Mesenchymal stem cell (in vitro differentiated cells and primary cell): ENCODE measurements around the gene ZNF547.
A peak's percentile ranks its signal among the peaks of the same experiment; 100 is the strongest.

Source experiments
- DNase-seq: peaks from one replicate; pipeline ENCODE4 v3.0.0-alpha.2; 2013
- H2AFZ ChIP-seq: one replicate; pipeline ENCODE4 v1.6.1; 2013; ENCODE audit warnings: low read depth, mild to moderate bottlenecking, control low read depth, inconsistent platforms, low read length, moderate library complexity
- H2AK5ac ChIP-seq: 2 replicates; pipeline ENCODE4 v1.6.1; 2013; ENCODE audit warnings: low read length, moderate library complexity, mild to moderate bottlenecking, inconsistent platforms; ENCODE audit not compliant: severe bottlenecking
- H2BK120ac ChIP-seq: one replicate; pipeline ENCODE4 v1.6.1; 2013; ENCODE audit warnings: low read depth, mild to moderate bottlenecking, inconsistent platforms, low read length, moderate library complexity
- H2BK12ac ChIP-seq, 2 experiments: one replicate each; pipeline ENCODE4 v1.6.1; 2013; ENCODE audit warnings: inconsistent platforms in 2 of 2, low read length in 2 of 2, mild to moderate bottlenecking in 2 of 2, moderate library complexity in 2 of 2, control low read depth in 1 of 2
- H2BK15ac ChIP-seq: one replicate; pipeline ENCODE4 v1.6.1; 2013; ENCODE audit warnings: mild to moderate bottlenecking, low read depth, inconsistent platforms; ENCODE audit not compliant: poor library complexity, severe bottlenecking
- H2BK5ac ChIP-seq: 2 replicates; pipeline ENCODE4 v1.6.1; 2013; ENCODE audit warnings: low read depth, mild to moderate bottlenecking, low read length, control low read depth, inconsistent platforms; ENCODE audit not compliant: poor library complexity, severe bottlenecking
- H3K14ac ChIP-seq, 2 experiments: one replicate each; pipeline ENCODE4 v1.6.1; 2013; ENCODE audit warnings: inconsistent platforms in 2 of 2, low read length in 2 of 2, control low read depth in 1 of 2, mild to moderate bottlenecking in 1 of 2, moderate library complexity in 1 of 2
- H3K18ac ChIP-seq, 2 experiments: one replicate each; pipeline ENCODE4 v1.6.1; 2013; ENCODE audit warnings: inconsistent platforms in 2 of 2, low read length in 2 of 2, control low read depth in 1 of 2, low read depth in 1 of 2, mild to moderate bottlenecking in 1 of 2
- H3K23ac ChIP-seq, 2 experiments: one replicate each; pipeline ENCODE4 v1.6.1; 2013; ENCODE audit warnings: inconsistent platforms in 2 of 2, low read length in 2 of 2, mild to moderate bottlenecking in 2 of 2, moderate library complexity in 2 of 2, control low read depth in 1 of 2
- H3K27ac ChIP-seq: 2 replicates; pipeline ENCODE4 v1.5.1; 2013; ENCODE audit warnings: mild to moderate bottlenecking, moderate library complexity, low read length, control low read depth, inconsistent platforms; ENCODE audit not compliant: poor library complexity, severe bottlenecking
- H3K27me3 ChIP-seq, 2 experiments: 2 replicates each; pipeline versions ENCODE4 v1.6.1 to v1.7.0; 2013; ENCODE audit warnings: low read length in 2 of 2, mild to moderate bottlenecking in 2 of 2, moderate library complexity in 2 of 2, control low read depth in 1 of 2, inconsistent platforms in 1 of 2; ENCODE audit not compliant: control insufficient read depth in 1 of 2, insufficient read depth in 1 of 2
- H3K36me3 ChIP-seq, 2 experiments: 2 replicates each; pipeline versions ENCODE4 v1.6.1 to v1.7.0; 2013; ENCODE audit warnings: low read length in 2 of 2, control low read depth in 1 of 2, inconsistent platforms in 1 of 2, low read depth in 1 of 2, mild to moderate bottlenecking in 1 of 2; ENCODE audit not compliant: insufficient read depth in 2 of 2, control insufficient read depth in 1 of 2
- H3K4ac ChIP-seq, 2 experiments: one replicate each; pipeline ENCODE4 v1.6.1; 2013; ENCODE audit warnings: inconsistent platforms in 2 of 2, low read length in 2 of 2, mild to moderate bottlenecking in 2 of 2, moderate library complexity in 2 of 2, control low read depth in 1 of 2, low read depth in 1 of 2
- H3K4me1 ChIP-seq: 2 replicates; pipeline ENCODE4 v1.6.1; 2013; ENCODE audit warnings: low read depth, low read length, control low read depth; ENCODE audit not compliant: control insufficient read depth, insufficient read depth
- H3K4me2 ChIP-seq: 2 replicates; pipeline ENCODE4 v1.6.1; 2013; ENCODE audit warnings: low read length, mild to moderate bottlenecking, inconsistent platforms; ENCODE audit not compliant: poor library complexity, severe bottlenecking
- H3K4me3 ChIP-seq, 2 experiments: 2 replicates each; pipeline versions ENCODE4 v1.5.1 to v1.7.0; 2013; ENCODE audit warnings: low read length in 2 of 2, mild to moderate bottlenecking in 2 of 2, control low read depth in 1 of 2, low read depth in 1 of 2; ENCODE audit not compliant: insufficient read depth in 1 of 2
- H3K79me1 ChIP-seq: replicated peaks from 2 replicates; pipeline ENCODE4 v1.6.1; 2013; ENCODE audit warnings: mild to moderate bottlenecking, control low read depth, low read length, inconsistent platforms; ENCODE audit not compliant: poor library complexity, severe bottlenecking
- H3K9ac ChIP-seq: 2 replicates; pipeline ENCODE4 v1.7.0; 2013; ENCODE audit warnings: mild to moderate bottlenecking, low read length, moderate library complexity
- H3K9me3 ChIP-seq: 2 replicates; pipeline ENCODE4 v1.7.0; 2013; ENCODE audit warnings: mild to moderate bottlenecking, low read length; ENCODE audit not compliant: control insufficient read depth
- H4K8ac ChIP-seq: one replicate; pipeline ENCODE4 v1.6.1; 2013; ENCODE audit warnings: inconsistent platforms, mild to moderate bottlenecking, low read length, moderate library complexity
- H4K91ac ChIP-seq: one replicate; pipeline ENCODE4 v1.6.1; 2013; ENCODE audit warnings: mild to moderate bottlenecking, low read length, inconsistent platforms
- WGBS: methylation state at CpG from one replicate; pipeline ENCODE4 v1.1.7; 2013; ENCODE audit warnings: mixed read lengths; 5-methylcytosine and 5-hydroxymethylcytosine counted together

The ZNF547 gene

DNA sequence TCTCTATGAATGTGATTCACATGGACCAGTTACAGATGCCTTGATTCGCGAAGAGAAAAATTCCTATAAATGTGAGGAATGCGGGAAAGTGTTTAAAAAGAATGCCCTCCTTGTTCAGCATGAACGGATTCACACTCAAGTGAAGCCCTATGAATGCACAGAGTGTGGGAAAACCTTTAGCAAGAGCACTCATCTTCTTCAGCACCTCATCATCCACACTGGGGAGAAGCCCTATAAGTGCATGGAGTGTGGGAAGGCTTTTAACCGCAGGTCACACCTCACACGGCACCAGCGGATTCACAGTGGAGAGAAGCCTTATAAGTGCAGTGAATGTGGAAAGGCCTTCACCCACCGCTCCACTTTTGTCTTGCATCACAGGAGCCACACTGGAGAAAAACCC lies 35.4 kb upstream of the ZNF547 start:
- Histone ChIP-seq H3K14ac (no peak overlapping the region), H2BK120ac (no peak overlapping the region), H3K79me1 (peaks cover 34% of the 10 kb centered on the region), H2BK12ac (no peak overlapping the region), H3K27ac (no peak overlapping the region), H3K9me3 (peaks cover 18% of the 10 kb centered on the region), H3K9ac (no peak overlapping the region), H2BK15ac (no peak overlapping the region), H2AFZ (no peak overlapping the region), H4K8ac (no peak overlapping the region), H2BK5ac (no peak overlapping the region), H4K91ac (no peak overlapping the region), H3K23ac (no peak overlapping the region), H2AK5ac (no peak overlapping the region), H3K18ac (no peak overlapping the region), H3K4me3 (no peak overlapping the region), H3K4me1 (no peaks in the 10 kb centered on the region), H3K4ac (no peak overlapping the region), H3K36me3 (peaks cover 52 to 76% of the 10 kb centered on the region in 2 experiments), H3K27me3 (no peaks in the 10 kb centered on the region), H3K4me2 (no peak overlapping the region)
- WGBS = 98% methylated on average over 8 of the region's 8 CpGs
- DNase-seq = no peak

DNA sequence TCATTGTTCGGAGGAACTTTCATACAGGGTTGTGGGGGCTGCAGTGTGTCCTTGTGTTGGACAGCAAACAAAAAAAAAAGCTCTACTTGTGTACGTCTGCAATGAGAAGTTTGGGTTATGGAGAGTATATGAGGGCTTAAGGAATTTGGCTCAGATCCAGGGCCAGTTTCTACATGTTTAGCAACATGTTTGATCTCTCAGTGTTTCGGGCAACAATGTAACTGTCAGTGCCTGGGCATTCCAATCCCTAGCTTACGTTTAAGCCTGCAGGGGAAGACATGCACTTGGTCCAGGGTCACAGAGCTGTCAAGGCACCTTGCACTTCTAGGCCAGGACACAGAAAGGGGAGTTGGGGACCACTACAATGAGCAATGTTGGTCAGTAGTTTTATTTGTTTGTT lies 29.2 kb upstream of the ZNF547 start:
- H3K23ac ChIP-seq = no peak overlapping the region
- H3K18ac ChIP-seq = no peak overlapping the region
- H3K9ac ChIP-seq = no peak overlapping the region
- no peak overlapping the region for H3K4me3 ChIP-seq
- no peak overlapping the region for H2AFZ ChIP-seq
- H4K8ac ChIP-seq = no peak overlapping the region
- H2AK5ac ChIP-seq = no peak overlapping the region
- no peak overlapping the region for H2BK5ac ChIP-seq
- H4K91ac ChIP-seq = no peak overlapping the region
- 92% methylated on average over 4 of the region's 4 CpGs for WGBS
- no peak overlapping the region for H3K27ac ChIP-seq
- no peak overlapping the region for H3K14ac ChIP-seq
- H3K36me3 ChIP-seq = peaks cover 7 to 17% of the 10 kb centered on the region in 2 experiments
- H3K4ac ChIP-seq = no peak overlapping the region
- no peak overlapping the region for H2BK15ac ChIP-seq
- no peak overlapping the region for H3K4me2 ChIP-seq
- H3K79me1 ChIP-seq = peaks cover 13% of the 10 kb centered on the region
- peaks cover 1% of the 10 kb centered on the region for H3K9me3 ChIP-seq
- H3K4me1 ChIP-seq = no peaks in the 10 kb centered on the region
- no peak overlapping the region for H2BK120ac ChIP-seq
- no peak overlapping the region for H2BK12ac ChIP-seq
- H3K27me3 ChIP-seq = no peaks in the 10 kb centered on the region
- DNase-seq = peak; percentile 25

- H3K27me3 ChIP-seq = no peaks in the 10 kb centered on the region
- no peak overlapping the region for H3K4ac ChIP-seq
- H4K91ac ChIP-seq = no peak overlapping the region
- H2AFZ ChIP-seq = no peak overlapping the region
- no peak overlapping the region for H2AK5ac ChIP-seq
- no peaks in the 10 kb centered on the region for H3K4me1 ChIP-seq
- peak; percentile 90 for DNase-seq
- 82% methylated on average over 3 of the region's 3 CpGs for WGBS
- no peak overlapping the region for H3K23ac ChIP-seq
- no peaks in the 10 kb centered on the region for H3K9me3 ChIP-seq
- H3K36me3 ChIP-seq = peaks cover 0 to 2% of the 10 kb centered on the region in 2 experiments
- peaks cover 4% of the 10 kb centered on the region for H3K79me1 ChIP-seq
- no peak overlapping the region for H2BK12ac ChIP-seq
- no peak overlapping the region for H3K9ac ChIP-seq
- H4K8ac ChIP-seq = no peak overlapping the region
- H3K4me3 ChIP-seq = no peak overlapping the region
- no peak overlapping the region for H3K27ac ChIP-seq
- no peak overlapping the region for H3K4me2 ChIP-seq
- H2BK15ac ChIP-seq = no peak overlapping the region
- H2BK5ac ChIP-seq = no peak overlapping the region
- no peak overlapping the region for H3K14ac ChIP-seq
- no peak overlapping the region for H3K18ac ChIP-seq
- H2BK120ac ChIP-seq = no peak overlapping the region
These were observed 24.5 kb upstream of the ZNF547 start for GRCh38 chr19:57338877-57339276.

GRCh38 chr19:57342582-57342981 lies 20.8 kb upstream of the ZNF547 start:
- Histone ChIP-seq H3K4me3 (no peak overlapping the region), H3K4me2 (no peak overlapping the region), H3K9ac (no peak overlapping the region), H3K9me3 (no peaks in the 10 kb centered on the region), H2BK120ac (no peak overlapping the region), H3K14ac (no peak overlapping the region), H4K8ac (no peak overlapping the region), H3K4ac (no peak overlapping the region), H2AFZ (no peak overlapping the region), H3K18ac (no peak overlapping the region), H3K79me1 (no peaks in the 10 kb centered on the region), H3K4me1 (no peaks in the 10 kb centered on the region), H2AK5ac (no peak overlapping the region), H3K27ac (no peak overlapping the region), H3K36me3 (no peaks in the 10 kb centered on the region), H3K27me3 (no peaks in the 10 kb centered on the region), H2BK15ac (no peak overlapping the region), H3K23ac (no peak overlapping the region), H4K91ac (no peak overlapping the region), H2BK12ac (no peak overlapping the region), H2BK5ac (no peak overlapping the region)
- DNase-seq = no peak
- WGBS = 82% methylated on average over 6 of the region's 6 CpGs
